GM21737 (cell line): ENCODE measurements around the gene PHACTR3.

Experiments
- ATAC-seq: cut with Tn5 transposase; IDR thresholded peaks from one replicate; pipeline ENCODE4 v1.9.1; 2021; ENCODE audit warnings: mild to moderate bottlenecking, moderate library complexity; ENCODE audit not compliant: unreplicated experiment

PHACTR3 gene

DNA sequence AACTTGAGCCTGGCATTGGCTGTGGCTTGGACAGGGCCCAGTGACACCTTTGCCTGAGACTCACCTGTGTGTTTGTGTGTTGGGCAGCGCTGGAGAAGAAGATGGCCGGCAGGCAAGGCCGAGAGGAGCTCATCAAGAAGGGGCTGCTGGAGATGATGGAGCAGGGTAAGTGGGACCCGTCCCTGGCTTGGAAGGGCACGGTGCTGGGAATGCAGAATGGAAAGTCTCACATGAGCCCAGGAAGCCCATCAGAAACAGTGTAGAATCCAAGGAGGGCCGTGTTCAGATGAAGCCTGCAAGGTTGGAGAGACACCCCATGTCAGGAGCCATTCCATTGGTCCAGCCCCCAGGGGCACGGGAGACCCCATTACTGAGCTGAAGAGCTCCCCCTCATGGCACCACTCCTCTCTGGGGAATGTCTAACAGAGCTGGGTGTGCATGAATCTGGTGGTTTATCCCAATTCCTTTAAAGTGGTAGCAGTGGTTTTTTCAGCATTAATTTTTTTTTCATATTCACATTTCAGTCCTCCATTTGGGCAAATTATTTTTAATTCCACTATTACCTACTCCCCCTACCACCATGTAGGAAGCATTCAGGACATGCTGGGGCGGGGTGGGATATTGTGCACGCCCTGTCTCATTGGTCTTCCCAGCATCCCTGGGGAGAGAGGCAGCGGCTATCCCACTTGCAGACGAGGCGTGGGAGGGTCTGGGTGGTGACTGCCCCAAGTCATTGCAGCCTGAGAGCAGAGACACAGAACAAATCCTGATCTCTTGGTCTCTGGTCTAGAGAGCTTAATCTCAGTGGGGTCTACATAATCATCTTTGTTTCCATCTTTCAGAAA, 143.6 kb downstream of the PHACTR3 start:
- no peak for ATAC-seq

DNA sequence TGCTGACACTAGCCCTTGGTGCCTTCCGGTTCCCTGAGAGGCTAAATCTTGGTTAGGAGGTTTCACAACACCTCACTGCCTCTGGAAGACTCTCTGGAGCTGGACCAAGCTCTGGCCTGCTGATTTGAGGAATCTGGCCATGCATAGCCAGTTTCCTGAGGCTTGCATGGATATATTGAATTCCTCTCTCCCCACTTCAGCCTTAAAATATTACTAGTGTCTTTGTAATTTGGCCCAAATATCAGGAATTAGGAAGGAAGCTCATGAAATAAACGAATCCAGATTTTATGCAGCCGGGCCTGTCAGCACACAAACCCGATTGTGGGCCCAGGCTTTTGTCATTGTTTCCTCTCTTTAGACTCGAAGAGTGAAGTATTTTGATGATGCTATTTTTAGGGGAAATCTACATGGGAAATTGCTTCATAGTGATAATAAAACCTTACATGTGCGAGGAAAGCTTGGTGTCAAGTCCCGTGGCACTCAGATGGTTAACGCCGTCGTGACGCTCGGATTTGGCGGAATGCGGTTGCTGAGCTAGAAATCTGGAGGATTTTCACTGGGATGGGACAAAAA, 144.4 kb downstream of the PHACTR3 start:
- no peak for ATAC-seq

DNA sequence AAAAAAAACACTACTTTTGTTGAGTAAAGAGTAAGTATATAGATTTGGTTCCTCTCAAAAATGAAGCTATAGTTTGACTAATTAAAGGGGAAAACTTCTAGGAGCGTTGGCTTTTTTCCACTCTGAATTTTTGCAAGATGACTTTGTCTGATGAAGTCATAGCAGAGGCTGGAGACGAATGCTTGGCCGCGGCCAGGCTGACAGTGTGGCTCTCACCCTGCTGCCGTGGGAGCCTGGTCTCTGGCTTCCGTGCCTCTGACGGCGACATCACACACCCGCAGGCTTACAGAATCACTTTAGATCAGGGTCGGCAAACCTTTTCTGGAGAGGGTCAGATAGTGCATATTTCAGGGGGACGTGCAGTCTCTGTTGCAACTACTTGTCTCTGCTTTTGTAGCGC, 145.0 kb downstream of the PHACTR3 start:
- no peak for ATAC-seq

DNA sequence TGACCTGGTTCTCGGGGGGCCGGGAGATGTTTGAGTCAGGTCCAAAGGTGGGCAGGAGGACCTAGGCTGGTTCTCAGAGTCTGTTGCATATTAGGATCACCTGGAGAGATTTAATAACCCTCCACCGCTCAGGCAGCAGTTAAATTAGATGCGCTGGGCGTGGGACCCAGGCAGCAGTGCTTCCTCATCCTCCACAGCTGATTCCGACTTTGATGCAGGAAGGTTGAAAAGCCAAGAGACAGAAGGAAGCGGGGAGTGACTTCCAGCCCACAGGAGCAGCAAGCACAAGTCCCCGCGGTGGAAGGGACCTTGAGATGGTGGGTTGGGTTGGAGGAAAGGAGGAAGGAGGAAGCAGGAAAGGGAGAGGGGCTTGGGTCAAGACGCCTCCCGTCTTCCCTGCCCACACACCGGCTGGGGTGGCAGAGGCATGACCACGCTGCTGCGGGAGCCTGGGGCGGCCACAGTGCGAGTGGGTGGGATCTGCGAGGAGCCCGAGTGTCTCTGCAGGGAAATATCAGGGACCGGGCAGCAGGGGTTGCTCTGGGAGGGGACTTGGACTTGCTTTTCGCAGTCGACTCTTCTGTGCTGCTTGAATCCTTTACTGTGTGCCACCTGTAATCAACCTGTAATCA, 146.0 kb downstream of the PHACTR3 start:
- ATAC-seq: no peak

DNA sequence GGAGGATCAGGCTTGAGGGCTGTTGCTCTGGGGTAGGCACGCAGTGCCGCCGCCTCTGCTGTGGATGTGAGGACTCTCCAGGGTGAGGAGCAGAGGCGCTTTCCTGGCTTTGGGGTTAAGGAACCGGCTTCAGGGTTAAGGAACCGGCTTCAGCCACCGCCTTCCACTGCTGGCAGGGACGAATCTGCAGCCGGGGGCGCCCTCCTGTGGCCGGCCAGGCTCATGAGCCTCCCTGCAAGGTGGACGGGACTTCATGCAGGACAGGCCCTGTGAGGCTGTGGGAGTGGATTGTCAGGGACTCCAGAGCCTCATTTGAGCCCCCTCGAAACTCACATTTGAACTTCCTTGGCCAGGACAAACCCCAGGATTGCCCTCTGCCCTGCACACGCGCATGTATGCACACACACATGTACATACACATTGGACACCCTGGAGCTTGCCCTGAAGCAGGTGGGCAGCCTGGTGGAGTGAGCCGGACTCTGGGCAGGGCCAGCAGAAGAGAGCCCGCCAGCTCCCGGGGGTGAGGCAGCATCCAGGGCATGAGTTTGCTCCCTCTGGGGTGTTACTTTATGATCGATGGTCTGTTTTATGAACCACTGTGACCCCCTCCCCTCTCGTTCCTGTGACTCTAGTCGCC, 146.9 kb downstream of the PHACTR3 start:
- no peak for ATAC-seq

DNA sequence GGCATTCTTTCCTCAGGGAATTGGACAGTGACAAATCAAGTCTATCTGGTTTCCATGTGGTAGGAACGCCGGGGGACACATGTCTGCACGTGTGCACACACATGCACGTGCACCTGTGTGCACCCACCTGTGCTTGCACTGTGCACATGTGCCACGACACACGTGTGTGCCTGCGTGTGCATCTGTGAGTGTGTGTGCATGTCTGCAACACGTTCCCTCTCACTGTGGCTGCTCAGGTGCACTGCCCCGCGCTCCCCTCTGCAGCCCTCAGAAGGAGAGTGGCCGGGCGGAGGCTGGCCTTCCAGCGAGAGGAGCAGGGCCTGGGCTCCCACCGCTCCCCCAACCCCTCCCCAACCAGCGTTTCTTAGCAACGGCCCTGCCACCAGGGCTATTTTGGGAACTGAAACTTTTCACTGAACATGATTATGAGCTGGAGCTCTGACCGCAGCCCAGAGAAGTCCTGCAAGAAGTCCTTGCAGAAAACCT, 147.8 kb downstream of the PHACTR3 start:
- ATAC-seq: peak; percentile 80

DNA sequence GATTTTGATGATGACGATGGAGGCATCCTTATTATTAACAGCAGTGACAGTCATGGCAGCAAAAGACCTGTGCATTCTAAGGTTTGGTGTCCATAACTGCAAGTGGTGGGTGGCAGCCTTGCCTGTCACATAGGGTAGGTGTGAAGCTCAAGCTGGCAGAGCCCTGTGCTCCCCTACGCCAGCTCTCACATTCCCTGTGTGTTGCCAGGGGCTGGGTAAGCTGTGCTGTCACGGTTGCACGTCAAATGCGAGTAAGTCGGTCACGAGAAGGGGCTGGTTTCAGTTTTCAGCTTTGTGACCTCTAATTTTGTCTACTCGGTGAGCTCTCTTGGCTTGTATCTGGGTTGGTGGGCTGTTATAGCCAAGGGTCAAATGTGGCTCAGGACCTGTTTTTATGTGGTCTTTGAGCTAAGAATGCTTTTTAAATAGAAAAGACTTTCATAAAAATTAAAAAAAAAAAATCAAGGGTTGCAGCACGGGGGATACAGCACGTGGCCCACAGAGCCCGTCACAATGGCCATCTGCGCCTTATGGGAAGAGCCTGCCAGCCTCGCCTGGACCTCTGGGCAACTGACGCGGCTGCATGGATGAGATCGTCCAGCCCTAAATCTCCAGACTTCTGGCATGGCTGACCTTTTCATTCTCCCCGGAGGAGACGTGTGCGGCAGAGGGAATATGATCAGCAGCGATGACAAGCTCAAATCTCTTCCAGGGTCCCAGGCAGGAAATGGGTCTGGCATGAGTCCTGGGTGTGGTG, 148.5 kb downstream of the PHACTR3 start:
- ATAC-seq: peak; percentile 43

DNA sequence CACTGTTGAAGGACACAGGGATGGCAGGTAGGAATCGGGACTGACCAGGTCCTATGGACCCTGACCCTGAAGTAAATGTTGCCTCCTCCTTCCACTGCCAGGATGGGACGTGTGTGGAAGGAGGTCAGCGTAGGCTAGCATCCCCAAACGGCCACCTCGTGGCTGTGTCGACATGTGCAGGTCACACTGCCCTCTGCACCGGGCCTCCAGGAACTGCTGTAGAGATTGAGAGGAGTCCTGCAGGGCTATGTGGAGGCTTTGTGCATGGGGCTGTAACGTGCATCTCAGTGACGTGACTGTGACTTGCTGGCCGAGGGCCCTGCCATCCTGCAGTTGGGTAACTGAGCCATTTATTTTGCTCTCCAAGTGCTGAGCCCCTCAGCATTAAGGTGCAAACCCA, 149.5 kb downstream of the PHACTR3 start:
- no peak for ATAC-seq

DNA sequence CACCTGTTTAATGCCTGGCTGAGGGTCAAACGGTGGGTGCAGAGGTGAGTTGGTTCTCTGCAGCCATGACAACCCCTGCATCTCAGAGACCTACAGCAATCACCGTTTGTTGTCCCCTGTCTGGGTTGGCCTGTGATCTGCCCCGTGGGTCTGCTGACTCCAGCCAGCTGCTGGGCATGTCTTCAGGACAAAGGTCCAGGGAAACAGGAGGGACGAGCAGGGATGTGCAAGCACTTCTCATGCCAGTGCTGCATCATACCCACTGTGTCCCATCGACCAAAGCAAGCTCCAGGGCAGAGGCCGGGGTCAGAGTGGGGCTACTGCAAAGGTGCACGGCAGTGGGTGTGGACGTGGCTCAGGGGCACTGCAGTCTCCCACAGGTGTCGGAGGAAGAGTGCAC, 150.2 kb downstream of the PHACTR3 start:
- ATAC-seq: no peak

DNA sequence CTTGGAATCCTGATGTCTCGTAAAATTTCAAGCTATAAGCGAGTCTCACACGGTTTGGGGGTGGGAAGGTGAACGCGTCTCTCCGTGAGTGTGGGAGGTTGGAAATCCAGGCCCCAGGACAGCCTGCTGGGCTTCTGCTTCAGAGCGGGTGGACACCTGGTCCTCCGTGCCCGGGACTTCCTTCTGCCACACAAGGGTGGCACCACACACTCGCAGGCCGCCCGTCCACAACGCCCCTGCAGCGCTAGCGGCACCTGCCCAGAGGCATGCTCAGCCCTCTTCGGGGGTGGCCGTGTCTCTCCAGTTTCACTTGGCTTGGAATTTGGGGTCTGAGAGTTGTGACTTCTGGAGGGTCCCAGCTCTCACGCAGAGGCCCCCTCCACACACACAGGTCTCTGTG, 151.9 kb downstream of the PHACTR3 start:
- ATAC-seq: no peak

DNA sequence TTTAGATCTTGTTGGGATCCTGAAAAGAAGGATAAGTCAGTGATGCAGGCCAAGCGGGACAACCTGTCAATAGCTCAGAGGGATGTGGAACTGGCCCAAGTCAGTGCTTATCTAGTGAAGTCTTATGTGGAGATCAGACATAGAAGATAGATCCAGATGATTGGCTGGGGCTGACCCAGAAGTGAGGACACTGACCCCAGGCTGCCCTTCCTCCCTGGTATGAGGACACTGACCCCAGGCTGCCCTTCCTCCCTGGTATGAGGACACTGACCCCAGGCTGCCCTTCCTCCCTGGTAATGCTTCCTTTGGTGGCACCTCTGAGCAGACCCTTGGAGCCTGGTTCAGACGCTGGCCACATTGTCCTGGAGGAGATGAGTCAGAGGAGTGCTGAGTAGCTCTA, 159.7 kb downstream of the PHACTR3 start:
- ATAC-seq: no peak

DNA sequence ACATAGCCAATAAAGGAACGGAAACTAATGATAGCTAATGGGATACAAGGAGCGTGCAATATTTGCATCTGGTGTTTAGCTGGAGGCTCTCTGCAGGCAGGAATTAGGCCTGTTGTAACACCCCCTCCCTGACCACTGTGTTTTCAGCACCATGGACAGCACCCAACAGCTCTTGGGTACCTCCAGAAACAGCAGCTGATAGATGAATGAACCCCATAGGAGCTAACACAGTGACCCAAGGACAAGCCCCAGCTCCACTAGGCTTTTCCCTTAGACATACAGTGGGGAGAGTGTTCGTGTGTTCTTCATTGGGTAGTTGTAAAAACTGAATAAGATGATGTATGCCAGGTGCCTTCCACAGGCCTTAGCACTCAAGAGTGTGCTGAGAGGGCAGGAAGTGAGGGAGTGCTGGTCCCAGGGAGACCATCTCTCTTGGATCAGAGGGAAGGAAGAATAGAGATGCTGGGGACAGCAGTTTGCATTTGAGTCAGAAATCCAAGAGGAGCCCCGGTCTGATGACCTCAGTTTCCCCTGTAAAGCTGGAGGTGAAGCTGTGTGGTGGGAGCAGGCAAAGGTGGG, 161.3 kb downstream of the PHACTR3 start:
- ATAC-seq: no peak

DNA sequence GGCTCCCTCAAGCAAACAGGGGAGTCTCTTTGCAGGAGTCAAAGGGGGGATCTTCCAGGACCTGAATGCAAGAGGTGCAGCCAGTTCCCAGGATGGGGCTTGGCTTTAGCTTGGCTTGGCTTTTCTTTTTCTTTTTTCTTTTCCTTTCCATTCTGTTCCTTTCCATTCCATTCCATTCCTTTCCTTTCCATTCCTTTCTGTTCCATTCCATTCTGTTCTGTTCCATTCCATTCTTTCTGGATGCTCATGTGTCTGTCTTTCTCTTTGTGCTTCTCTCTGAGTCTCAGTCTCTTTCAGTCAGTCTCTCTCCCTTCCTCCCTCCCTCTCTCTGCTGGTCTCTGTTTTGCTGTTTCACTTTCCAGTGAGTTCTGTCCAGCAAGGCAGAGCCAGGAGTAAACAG, 163.3 kb downstream of the PHACTR3 start:
- no peak for ATAC-seq

DNA sequence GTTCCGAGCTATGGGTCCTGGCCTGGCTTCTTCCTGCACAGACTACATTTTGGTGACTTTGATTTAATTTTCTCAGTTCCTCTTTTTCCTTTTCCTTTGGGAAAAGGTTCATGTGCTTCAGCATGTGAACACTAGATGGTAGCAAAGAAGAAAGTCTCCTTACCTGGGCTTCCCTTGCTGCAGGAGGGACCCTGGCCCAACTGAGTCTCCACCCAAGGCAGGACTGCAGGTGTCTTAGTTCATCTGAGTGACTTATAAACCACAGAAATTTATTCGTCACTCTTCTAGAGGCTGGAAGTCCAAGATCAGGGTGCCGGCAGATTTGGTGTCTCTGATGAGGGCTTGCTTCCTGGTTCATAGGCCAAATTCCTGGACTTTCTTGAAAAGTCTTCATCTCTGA, 165.9 kb downstream of the PHACTR3 start:
- no peak for ATAC-seq

DNA sequence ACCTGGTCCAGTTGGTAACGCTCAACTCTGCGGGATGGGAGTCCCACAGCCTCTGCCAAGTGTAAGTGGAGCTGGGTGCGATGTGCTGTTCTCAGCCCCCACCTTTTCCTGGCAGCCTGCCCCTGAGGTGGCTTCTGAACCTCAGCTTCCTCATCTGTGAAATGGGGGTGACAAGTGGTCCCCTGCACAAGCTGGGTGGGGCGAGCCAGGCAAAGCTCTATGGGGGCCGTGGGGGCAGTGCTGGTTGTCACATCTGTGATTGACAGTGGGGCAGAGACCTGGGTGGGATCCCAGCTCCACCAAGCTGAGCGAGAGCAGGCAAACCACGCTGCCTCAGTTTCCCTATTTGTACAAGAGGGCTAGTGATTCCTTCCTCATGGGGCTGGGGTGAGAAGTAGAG, 166.5 kb downstream of the PHACTR3 start:
- ATAC-seq: no peak

DNA sequence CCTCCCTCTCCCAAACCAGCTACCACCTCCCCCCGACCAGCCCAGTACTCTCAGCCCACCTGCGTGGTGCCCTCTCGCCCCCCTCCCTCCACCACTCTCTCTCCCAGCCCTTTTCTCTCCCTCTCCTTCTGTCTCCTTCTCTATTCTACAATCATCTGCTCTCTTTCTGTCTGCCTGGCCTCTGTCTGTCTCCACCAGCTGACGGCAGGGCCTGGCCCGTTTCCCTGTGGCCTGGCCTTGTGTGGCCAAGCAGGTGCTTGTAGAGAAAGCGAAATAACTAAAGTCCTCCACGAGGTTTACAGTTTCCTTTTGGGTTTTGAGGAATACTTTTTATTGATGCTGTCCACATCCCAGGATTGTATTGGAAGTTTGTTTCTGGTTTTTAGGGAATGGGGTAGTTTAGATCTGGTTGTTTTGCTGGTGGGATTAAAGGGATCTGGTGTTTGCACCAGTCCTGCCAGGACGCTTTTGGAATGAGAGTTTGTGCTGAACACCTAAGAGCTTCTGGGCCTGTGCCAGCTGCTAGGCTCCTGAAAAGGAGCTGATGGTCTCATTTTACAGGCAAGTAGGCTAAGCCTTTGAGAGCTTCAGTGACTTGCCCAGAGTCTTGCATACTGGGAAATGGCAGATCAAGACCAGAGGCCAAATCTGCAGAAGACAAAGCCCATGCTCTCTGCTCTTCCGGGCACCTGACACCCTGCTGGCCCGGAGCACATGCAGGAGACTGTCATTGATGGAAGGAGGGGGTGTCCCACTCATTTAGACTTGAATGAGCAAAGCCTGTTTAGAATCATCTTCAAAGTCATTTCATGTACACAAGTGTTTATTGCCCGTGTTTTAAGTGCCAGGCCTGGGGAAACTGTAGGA, 167.4 kb downstream of the PHACTR3 start:
- ATAC-seq: no peak

DNA sequence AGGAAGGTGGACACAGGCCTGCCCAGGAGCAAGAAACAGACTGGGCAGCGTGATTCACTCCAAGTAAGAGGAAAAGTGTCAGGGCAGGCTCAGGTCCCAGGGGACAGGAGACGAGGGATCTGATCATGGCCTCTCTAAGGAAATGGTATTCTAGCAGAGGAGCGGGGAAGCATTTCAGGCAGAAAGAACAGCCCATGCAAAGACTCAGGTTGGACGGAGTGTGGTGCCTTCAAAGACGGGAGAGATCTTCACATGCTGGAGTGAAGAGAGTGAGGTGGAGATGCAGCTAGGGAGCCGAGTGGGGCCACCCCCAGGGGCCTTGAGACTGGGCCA, 168.0 kb downstream of the PHACTR3 start:
- ATAC-seq: no peak

DNA sequence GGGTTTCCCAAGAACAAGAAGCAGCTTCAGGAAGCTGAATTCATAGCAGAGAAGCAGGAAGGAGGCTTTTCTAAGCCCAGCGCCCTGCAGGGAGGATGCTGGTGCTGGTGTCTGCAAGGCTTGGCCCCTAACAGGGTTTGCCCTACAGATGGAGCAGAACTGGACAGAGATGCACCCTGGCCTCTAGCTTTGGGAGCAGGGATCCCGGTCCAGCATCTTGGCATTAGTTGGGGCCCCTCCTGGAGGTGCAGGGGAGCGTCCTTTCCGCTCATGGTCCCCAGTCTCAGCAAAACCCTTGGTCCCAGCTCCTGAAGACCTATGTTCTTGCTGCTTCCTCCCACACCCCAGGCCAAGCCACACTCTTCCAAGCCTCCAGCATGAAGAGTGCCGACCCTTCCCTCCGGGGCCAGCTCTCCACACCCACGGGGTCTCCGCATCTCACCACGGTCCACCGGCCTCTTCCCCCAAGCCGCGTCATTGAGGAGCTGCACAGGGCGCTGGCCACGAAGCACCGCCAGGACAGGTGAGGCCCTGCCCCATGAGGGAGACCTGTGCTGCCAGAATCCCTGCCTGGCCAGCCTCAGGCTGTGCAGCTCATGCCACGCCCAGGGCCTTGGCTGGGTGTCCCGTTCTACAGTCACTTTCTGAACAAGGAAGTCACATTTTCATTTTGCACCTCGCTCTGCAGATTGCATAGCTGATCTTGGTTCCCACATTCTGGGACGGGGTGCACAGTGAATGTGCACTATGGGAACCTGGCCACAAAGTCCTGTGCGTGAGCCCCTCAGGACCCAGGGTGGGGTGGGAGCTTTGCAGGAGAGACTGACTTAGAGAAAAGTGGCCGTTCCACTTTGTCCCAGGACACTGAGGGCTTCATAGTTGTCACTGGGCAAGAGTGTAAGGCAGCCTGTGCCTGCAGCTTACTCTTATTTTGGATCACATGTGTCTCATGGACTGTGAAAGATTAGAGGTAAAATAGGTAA, 168.9 kb downstream of the PHACTR3 start:
- ATAC-seq: no peak
